Cortex of kidney (tissue), 1 donor: ENCODE data around the gene C11orf65.

ENCODE experiments used
- DNase-seq: peaks from one replicate; lab custom pipeline; 2025; lab: John Stamatoyannopoulos, UW

Gene C11orf65

DNA sequence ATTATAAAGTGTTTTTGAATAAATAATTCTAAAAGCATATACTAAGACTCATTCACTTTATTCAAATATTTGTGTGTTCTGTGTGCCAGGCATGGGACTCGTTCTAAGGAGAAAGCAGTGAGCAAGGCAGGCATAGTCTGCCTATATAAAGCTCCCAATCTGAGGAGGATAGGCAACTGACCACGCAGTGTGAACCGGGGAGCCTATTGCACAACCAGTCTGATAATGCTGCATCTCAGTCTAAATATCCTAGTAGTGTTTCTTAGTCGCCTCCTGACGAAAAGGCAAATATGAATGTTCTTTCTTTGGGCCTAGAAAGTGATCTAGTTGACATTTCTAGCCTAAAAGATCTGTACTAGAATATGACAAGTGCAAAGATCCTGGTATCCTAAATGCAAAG, 98.3 kb downstream of the C11orf65 start:
- no peak for DNase-seq

DNA sequence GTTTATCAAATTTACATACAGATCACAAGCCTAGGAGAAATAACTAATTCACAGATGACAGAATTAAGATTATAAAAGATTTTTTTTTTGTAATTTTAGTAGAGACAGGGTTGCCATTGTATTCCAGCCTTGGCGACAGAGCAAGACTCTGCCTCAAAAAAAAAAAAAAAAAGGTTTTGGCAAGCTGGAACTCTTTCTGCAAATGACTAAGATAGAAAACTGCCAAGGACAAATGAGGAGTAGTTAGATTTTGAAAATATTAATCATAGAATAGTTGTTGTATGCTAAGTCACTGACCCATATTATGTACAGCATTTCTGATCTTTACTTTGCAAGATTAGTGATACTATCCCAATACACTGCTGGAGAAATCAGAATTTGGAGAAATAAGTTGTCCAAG, 99.2 kb downstream of the C11orf65 start:
- no peak for DNase-seq

DNA sequence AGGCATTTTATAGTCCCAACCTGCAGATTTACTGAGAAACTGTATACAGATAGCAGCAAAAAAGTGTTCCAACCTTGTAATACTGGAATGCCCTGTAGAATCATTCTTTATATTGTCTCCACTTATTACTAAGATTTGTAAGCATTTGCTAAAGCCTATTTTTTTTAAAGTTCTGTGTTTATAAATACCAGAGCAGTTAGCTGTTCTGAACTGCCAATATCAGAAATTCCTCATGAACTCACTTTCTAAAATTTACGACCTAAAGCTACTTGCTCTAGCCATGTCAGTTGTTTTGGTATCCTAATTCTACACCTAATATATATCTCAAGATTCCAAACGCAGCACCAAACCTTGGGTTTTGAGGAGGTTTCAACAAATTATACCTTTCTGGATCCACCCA, 103.2 kb downstream of the C11orf65 start:
- no peak for DNase-seq

DNA sequence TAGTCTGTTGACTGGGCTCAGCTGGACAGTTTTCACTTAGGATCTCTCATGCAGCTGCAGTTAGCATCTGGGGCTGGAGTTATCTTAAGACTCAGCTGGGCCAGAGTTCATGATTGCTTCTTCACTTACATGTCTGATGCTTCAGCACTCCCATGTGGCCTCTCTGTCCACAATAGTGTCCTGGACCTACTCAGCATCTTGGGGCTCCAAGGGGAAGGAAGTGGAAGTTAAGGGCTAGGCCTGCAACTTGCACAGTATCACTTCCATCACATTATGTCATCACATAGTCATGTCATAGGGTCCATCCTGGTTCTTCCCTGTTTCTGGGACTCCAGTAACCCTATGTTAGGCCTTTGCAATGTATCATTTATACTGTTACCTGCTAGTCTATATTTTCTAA, 115.9 kb downstream of the C11orf65 start:
- DNase-seq: no peak

DNA sequence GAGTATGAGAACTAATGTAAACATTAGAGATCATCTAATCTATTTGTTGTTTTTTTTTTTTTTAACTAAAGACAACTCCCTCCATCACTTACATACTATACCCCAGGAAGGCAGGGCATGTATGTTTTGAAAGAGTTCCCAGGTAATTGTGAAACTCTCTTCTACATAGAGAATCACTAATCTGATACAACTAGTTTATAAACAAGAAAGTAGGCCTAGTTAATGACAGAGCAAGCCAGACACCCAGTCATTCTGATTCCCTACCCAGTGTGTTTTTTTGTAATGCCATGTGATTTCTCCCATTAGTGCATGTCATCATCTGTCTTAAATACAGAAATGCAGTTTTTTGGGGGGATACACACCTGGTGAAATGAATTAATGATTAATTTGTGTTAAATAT, 120.9 kb downstream of the C11orf65 start:
- no peak for DNase-seq

DNA sequence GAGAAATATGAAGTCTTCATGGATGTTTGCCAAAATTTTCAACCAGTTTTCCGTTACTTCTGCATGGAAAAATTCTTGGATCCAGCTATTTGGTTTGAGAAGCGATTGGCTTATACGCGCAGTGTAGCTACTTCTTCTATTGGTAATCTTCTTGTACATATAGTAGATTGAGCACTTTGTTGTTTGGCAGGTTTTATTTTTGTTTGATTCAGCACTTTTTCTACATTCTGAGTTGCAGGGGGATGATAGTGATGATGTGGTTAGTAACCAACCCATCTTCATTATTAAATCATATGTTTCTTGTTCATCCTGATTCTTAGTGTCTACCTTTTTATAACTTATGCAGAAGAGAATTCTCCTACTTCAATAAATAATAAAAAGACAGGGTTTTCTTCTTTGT, 121.6 kb downstream of the C11orf65 start:
- no peak for DNase-seq

DNA sequence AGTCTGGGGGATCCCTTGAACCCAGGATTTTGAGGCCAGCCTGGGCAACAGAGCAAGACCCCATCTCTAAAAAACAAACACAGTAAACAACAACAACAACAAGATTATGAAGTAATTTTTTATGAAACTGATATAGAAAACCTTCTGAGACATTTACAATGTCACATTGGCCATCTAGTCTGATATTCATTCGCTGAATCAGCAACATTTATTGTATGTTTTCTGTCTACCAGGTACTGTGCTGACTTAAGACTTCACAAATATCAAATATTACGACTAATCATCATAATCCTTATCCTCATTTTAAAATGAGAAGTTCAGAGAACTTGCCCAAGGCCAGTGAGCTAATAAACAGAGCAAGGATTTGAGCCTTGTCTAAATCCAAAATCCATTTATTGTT, 123.6 kb downstream of the C11orf65 start:
- no peak for DNase-seq

DNA sequence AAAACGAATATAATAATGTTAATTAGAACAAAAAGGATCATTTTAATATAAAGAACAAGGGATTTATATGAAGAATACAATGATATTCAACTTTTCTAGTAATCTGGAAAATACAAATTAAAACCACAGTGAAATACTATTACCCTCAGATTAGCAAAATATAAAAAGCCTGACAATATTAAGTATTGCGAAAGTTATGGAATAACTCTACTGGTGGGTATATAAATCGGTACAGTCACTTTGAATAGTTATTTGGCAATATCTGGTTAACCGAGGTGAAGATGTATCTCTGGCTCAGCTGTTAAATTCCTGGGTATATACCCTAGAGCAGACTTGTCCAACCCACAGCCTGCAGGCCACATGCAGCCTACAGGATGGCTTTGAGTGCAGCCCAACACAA, 125.7 kb downstream of the C11orf65 start:
- no peak for DNase-seq

DNA sequence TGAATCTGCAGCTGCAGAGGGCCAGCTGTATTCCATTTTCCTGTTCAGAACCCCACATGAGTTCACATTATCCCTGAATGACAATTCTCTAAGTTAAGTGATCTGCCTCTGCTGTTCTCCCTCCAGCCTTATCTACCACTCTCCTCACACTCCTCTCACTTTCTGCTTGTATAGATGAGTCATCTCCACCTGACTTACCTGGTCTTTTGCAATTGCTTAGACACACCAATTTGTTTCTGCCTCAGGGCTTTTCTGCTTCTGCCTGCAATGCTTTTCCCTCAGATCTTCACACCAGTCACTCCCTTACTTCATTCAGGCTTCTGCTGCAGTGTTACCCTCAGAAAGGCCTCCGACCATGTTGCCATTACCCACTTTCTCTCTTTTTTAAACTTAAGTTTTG, 126.4 kb downstream of the C11orf65 start:
- no peak for DNase-seq

DNA sequence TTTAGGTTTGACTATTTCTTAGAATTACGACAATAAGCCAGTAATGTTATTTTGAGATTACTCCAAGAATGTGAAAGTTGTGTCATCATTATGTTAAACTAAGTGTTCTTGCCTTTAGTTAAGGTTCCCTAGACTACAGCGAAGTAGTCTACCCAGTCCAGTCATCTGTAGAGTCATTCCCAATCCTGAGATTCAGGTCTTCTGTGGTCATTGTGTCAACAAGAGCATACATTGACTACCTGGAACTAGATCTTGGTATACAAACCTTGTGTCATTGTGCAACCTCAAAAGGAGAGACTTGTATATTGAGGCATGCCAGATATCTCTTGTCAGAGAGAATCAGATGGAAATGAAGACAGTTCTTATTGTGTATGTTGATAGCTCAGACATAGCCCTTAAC, 128.6 kb downstream of the C11orf65 start:
- DNase-seq: no peak

DNA sequence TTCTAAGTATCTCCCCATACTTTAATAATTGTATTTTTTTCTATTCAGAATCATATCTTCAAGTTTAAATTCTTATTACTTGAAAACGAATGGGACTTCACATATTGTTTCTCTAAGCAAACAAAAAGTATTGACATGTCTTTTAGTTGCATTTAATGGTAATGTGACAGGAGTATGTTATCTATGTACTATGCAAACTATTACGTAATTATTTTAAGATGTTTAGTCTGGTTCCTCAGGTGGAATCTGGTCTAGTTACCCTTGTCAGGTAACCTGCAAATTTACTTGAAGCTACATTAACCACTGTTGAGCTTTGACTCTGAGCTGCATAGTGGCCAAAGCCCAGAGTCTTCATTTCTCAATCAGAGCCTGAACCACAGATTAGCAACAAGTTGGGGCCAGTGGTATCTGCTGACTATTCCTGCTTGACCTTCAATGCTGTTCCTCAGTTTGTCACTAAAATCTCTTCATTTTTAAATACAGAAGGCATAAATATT, 133.9 kb downstream of the C11orf65 start:
- no peak for DNase-seq
